Peyer's patch (tissue), 4 donors: ENCODE measurements around the gene CENPW.

ENCODE experiments used
- CTCF ChIP-seq, 6 experiments: fragments of 450-650 bp in 4 of 6; fragments of 200-600 bp in 2 of 6; sonication (generic) in 1 of 6; IDR thresholded peaks; one replicate each; pipeline ENCODE4 v1.5.1; 2017 to 2019; ENCODE audit warnings: antibody characterized with exemption in 6 of 6, mild to moderate bottlenecking in 3 of 6, moderate library complexity in 1 of 6
- POLR2A ChIP-seq, 2 donors: fragments of 450-650 bp; IDR thresholded peaks; one replicate each; pipeline ENCODE4 v1.5.1; 2017; ENCODE audit warnings: antibody characterized with exemption in 2 of 2, mild to moderate bottlenecking in 2 of 2, moderate library complexity in 2 of 2

DNA sequence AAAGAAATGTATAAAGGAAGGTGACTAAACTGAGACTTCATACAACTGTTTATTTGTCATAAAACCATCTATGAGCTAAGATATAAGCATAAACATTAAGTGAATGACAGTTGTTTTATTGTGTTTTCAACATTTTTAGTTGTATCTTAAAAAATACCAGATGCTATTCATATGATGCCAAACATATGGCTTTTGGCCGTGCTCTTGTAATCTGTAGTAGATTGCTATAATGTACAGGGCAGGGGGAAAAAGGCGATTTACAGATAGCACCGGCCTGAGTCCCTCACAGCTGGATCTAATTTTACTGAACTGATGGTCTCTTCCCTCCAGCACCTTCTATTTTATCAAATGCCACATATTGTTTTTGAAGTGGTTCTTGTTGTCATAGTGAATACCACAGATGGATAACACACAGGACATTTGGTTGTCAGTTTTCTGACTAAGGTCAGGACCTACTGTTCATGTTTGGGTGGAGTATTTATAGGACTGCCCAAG lies 48.2 kb downstream of the CENPW start:
- no peak for TF ChIP-seq CTCF (IDR thresholded peaks at IDR 0.05)
- no peak for TF ChIP-seq POLR2A (IDR thresholded peaks at IDR 0.05)
